Psoas muscle (tissue), 8 donors: ENCODE data around the gene GDNF. TPM values are rescaled to one million over a fixed set of nuclear protein-coding genes. Genes with fewer than 3 reads are reported as not detected.

Source experiments
- ATAC-seq, 4 donors: fragments of 200-7000 bp; cut with Tn5 transposase; one replicate each; pipeline ENCODE4 v1.9.1; 2020; ENCODE audit warnings: moderate library complexity in 3 of 4, mild to moderate bottlenecking in 2 of 4
- DNase-seq, 2 donors: peaks; one replicate each; pipeline ENCODE4 v3.0.0-alpha.2; 2020
- H3K27ac ChIP-seq: fragments of 200-600 bp; one replicate; pipeline ENCODE4 v1.8.0; 2022
- H3K27me3 ChIP-seq, 3 donors: fragments of 200-600 bp in 1 of 3; one replicate each; pipeline versions ENCODE4 v1.6.1 to v1.8.0; 2013 to 2022; ENCODE audit warnings: low read length in 2 of 3, mild to moderate bottlenecking in 2 of 3, moderate library complexity in 1 of 3; ENCODE audit not compliant: insufficient read depth in 3 of 3
- H3K36me3 ChIP-seq, 2 donors: fragments of 200-600 bp in 1 of 2; one replicate each; pipeline versions ENCODE4 v1.6.1 to v1.8.0; 2013 to 2022; ENCODE audit warnings: low read depth in 1 of 2, mild to moderate bottlenecking in 1 of 2, moderate library complexity in 1 of 2; ENCODE audit not compliant: insufficient read depth in 1 of 2
- H3K4me1 ChIP-seq: fragments of 200-600 bp; one replicate; pipeline ENCODE4 v1.8.0; 2022
- H3K4me3 ChIP-seq: fragments of 200-600 bp; one replicate; pipeline ENCODE4 v1.8.0; 2022; ENCODE audit warnings: mild to moderate bottlenecking
- H3K9me3 ChIP-seq: fragments of 200-600 bp; one replicate; pipeline ENCODE4 v1.8.0; 2022
- WGBS, 3 donors: extraction: QIAGEN DNeasy Blood & Tissue Kit; methylation state at CpG; one replicate each; pipeline versions ENCODE4 v1.1.6 to v1.1.7; 2013; 5-methylcytosine and 5-hydroxymethylcytosine counted together
- intact Hi-C, 2 donors: fragments of 100-400 bp; cut with DNase I; formaldehyde crosslinking; loops; one replicate each; pipeline versions ENCODE4 v1.11.0 to v1.14.2; 2022
- polyA plus RNA-seq, 3 donors: library from polyadenylated mRNA; stranded (reverse); fragments of 200-250 nt; gene quantifications; one replicate each; pipeline ENCODE4 v1.2.3, GENCODE V29; 2013
- total RNA-seq, 4 donors: library from RNA; stranded (reverse); fragmentation: NEBNext Ultra II Directional in 2 of 4; extraction: Animal tissue kit (Norgen Biotek cat#: 25700) in 2 of 4; gene quantifications; one replicate each; pipeline versions ENCODE4 v1.2.1 to v1.2.4, GENCODE V29; 2021 to 2023
- TF ChIP-seq, protein P1 (sequence below): fragments of 200-600 bp; IDR thresholded peaks from one replicate; pipeline ENCODE4 v1.8.0; 2022; ENCODE audit warnings: antibody characterized with exemption
- donor health status: healthy with polysubstance abuse.
- donor health status: DM: no; HTN: no; CAD: no; lungs with moderate emphysema.
- donor health status: Bipolar disorder and iron deficiency.
- donor health status: healthy.
- donor health status: DM: yes; HTN: yes; CAD: no.
- donor health status: DM: no; HTN: no; CAD: no.
- donor health status: DM: no; HTN: no; CAD: no.
- donor health status: DM: yes; HTN: yes; CAD: no.

Gene GDNF
- total and polyA plus RNA-seq, 7 donors: 0.43 to 155 (median 14.5) TPM

DNA sequence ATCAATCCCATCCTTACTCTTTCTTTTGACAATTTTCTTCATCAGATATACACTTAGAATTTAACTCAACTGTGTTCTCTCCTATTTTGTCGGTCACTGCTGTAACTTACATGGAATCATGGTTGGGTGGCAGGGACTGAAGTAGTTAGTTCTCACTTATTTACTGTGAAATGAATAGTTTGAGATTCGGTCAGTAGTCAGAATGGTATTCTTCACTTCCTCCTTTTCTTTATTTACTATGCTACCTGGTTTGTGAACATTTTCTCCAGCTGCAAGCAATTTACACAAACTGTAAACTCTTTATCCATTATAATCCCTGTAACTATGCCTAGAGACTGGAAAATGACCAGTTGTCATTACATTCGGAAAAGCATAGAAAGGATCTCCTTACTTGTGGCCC, 41.5 kb upstream of the GDNF start:
- Histone ChIP-seq H3K9me3 (no peaks in the 10 kb centered on the region), H3K27ac (no peak overlapping the region), H3K4me3 (no peak overlapping the region), H3K27me3 (peaks cover 0 to 3% (median 0%) of the 10 kb centered on the region in 3 donors), H3K36me3 (no peaks in the 10 kb centered on the region), H3K4me1 (no peaks in the 10 kb centered on the region)
- TF ChIP-seq, protein P1, sequence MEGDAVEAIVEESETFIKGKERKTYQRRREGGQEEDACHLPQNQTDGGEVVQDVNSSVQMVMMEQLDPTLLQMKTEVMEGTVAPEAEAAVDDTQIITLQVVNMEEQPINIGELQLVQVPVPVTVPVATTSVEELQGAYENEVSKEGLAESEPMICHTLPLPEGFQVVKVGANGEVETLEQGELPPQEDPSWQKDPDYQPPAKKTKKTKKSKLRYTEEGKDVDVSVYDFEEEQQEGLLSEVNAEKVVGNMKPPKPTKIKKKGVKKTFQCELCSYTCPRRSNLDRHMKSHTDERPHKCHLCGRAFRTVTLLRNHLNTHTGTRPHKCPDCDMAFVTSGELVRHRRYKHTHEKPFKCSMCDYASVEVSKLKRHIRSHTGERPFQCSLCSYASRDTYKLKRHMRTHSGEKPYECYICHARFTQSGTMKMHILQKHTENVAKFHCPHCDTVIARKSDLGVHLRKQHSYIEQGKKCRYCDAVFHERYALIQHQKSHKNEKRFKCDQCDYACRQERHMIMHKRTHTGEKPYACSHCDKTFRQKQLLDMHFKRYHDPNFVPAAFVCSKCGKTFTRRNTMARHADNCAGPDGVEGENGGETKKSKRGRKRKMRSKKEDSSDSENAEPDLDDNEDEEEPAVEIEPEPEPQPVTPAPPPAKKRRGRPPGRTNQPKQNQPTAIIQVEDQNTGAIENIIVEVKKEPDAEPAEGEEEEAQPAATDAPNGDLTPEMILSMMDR: no peak
- 88 to 90% (median 89%) methylated on average over 3 of the region's 3 CpGs for WGBS, 3 donors
- intact Hi-C loops: no loop called here
- DNase-seq (no peak), ATAC-seq (no peak)

DNA sequence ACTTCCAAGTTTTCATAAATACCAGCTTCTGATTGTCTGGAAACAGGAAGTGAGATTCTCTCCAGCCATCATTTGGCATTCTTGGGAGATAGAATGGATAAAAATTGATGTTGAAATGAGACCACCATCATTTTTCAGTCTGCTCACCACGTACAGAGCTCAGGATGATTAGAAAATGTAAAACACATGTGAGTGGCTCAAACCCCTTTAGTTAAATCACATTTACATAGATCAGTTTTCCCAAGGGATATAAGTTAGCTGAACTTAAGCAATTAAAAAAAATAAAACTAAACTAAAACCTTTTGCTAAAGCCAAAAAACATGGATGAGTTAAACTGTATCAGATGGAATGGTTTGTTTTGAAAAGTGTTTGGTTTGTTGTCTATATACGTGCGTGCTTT, 37.1 kb upstream of the GDNF start:
- Histone ChIP-seq H3K27ac (no peak overlapping the region), H3K27me3 (no peaks in the 10 kb centered on the region), H3K36me3 (peaks cover 0 to 7% of the 10 kb centered on the region in 2 donors), H3K4me3 (no peak overlapping the region), H3K9me3 (no peaks in the 10 kb centered on the region), H3K4me1 (no peaks in the 10 kb centered on the region)
- intact Hi-C loops: no loop called here
- 71 to 80% (median 75%) methylated on average over 3 of the region's 3 CpGs for WGBS, 3 donors
- TF ChIP-seq, protein P1: no peak
- DNase-seq (no peak), ATAC-seq (no peak)

DNA sequence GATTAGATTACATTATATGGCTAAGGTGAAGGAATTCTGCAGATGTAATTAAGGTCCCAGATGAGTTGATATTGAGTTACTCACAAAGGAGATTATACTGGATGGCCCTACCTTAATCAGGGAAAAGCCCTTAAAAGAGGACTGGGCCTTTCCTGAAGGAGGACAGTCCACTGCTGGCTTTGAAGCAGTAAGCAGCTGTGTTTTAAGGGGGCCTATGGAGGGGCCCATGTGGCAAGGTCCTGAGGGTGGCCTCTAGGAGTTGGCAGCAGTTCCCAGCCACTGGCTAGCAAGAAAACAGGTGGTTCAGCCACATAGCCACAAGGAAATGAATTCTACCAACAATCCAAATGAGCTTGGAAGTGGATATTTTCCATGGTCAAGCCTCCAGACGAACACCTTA, 36.4 kb upstream of the GDNF start:
- Histone ChIP-seq H3K36me3 (peaks cover 0 to 7% of the 10 kb centered on the region in 2 donors), H3K4me3 (no peak overlapping the region), H3K9me3 (no peaks in the 10 kb centered on the region), H3K4me1 (no peaks in the 10 kb centered on the region), H3K27ac (no peak overlapping the region), H3K27me3 (no peaks in the 10 kb centered on the region)
- TF ChIP-seq, protein P1: no peak
- WGBS, 3 donors: 67 to 74% (median 69%) methylated on average over 1 of the region's 1 CpG
- DNase-seq (no peak), ATAC-seq (no peak)
- intact Hi-C loops: no loop called here

DNA sequence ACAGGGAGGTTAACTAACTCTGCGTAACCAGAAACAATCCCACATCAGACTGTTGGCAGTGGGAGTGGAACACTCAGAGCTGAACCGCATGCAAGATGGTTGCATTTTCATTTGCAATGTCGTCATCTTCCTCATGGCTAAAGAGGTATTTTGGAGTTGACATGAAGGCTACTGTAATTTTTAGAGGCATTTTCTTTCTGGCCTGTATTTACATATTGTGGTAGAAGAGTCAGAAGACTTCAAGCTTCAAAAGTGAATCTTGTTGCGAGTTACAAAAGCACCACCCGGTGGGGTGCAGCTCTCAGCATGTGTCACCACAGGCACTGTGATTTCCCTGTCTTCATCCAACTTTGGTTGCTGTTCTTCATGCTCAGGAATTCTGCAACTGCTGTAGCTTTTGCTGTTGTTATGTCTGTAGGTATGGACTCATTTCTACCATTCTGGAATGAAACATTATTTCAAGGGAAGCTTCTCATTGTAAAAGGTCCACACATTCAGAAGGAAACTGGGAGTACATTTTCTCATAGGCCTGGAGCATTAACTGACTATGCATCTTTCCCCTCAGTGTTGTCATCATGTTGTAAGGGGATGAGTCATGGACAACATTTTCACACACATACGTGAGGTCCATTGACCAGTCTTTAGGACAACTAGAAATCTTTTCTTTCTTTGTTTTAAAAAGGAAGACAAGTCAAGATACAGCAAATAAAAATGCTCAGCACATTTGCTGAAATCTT, 35.4 kb upstream of the GDNF start:
- intact Hi-C loops: no loop called here
- Histone ChIP-seq H3K27me3 (no peaks in the 10 kb centered on the region), H3K27ac (no peak overlapping the region), H3K9me3 (no peaks in the 10 kb centered on the region), H3K36me3 (peaks cover 0 to 7% of the 10 kb centered on the region in 2 donors), H3K4me3 (no peak overlapping the region), H3K4me1 (no peaks in the 10 kb centered on the region)
- 69 to 71% (median 70%) methylated on average over 6 of the region's 6 CpGs for WGBS, 3 donors
- no peak for DNase-seq
- TF ChIP-seq, protein P1: no peak
- ATAC-seq: no peak

DNA sequence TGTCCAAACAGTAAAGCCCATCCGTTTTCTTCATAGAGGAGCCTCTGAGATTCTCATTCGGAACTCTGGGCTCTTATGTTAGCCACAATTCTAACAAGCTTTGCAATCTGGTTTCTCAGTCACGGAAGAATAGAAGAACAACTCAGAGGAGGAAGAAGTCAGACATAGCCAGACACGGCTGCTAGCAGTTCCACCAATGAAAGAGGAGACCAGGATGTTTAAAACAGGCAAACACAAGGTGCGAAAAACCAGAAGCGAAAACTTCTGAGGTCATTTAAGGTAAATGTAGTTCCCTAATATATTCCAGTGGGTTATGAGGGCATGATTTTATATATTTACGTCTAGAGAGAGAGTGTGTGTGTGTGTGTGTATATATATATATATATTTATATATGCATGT, 34.1 kb upstream of the GDNF start:
- Histone ChIP-seq H3K36me3 (peaks cover 0 to 7% of the 10 kb centered on the region in 2 donors), H3K27me3 (no peaks in the 10 kb centered on the region), H3K4me1 (no peaks in the 10 kb centered on the region), H3K27ac (no peak overlapping the region), H3K9me3 (no peaks in the 10 kb centered on the region), H3K4me3 (no peak overlapping the region)
- WGBS, 3 donors: 86 to 90% (median 88%) methylated on average over 7 of the region's 7 CpGs
- no peak for ATAC-seq
- TF ChIP-seq, protein P1: no peak
- no peak for DNase-seq
- intact Hi-C loops: loop anchor here in 1 of 2 donors (1.0 kb wide), 1 partner anchor 13 kb away; no protein-coding TSS in a partner anchor
